IMR-90 (cell line): ENCODE measurements around the gene ZNF630. TPM values are rescaled to one million over a fixed set of nuclear protein-coding genes. Genes with fewer than 3 reads are reported as not detected.

Experiments used
- ATAC-seq: fragments of 200-7000 bp; cut with Tn5 transposase; 2 replicates; pipeline ENCODE4 v1.9.1; 2020; ENCODE audit warnings: low read depth, mild to moderate bottlenecking, moderate library complexity
- BruUV-seq: library from RNA; stranded (reverse); fragments of 400-500 nt; replicated peaks from 2 replicates; lab custom pipeline; 2021; lab: Mats Ljungman, UMichigan
- CTCF ChIA-PET: fragments of 300-600 bp; formaldehyde crosslinking; extraction: SDS; loops from one replicate; lab custom pipeline; 2021; ENCODE audit warnings: antibody characterized with exemption; lab: Yijun Ruan, JAX
- POLR2A ChIA-PET: fragments of 300-600 bp; sonication (Branson Sonifier 250); formaldehyde crosslinking; loops from one replicate; lab custom pipeline; 2022; ENCODE audit warnings: antibody characterized with exemption; ENCODE audit not compliant: unreplicated experiment; lab: Charles Lee
- DNase-seq: peaks from one replicate; pipeline ENCODE4 v3.0.0; 2013
- H2AFZ ChIP-seq: replicated peaks from 2 replicates; pipeline ENCODE3; 2013; ENCODE audit warnings: low read length, mild to moderate bottlenecking; ENCODE audit not compliant: poor library complexity
- H2AK5ac ChIP-seq: 2 replicates; pipeline ENCODE4 v1.6.1; 2013; ENCODE audit warnings: low read depth, low read length, inconsistent platforms
- H2AK9ac ChIP-seq: replicated peaks from 2 replicates; pipeline ENCODE3; 2013; ENCODE audit warnings: mild to moderate bottlenecking, low read depth, low read length, moderate library complexity; ENCODE audit not compliant: poor library complexity
- H2BK120ac ChIP-seq: 2 replicates; pipeline ENCODE4 v1.6.1; 2013; ENCODE audit warnings: low read depth, low read length, inconsistent platforms
- H2BK15ac ChIP-seq: 3 replicates; pipeline ENCODE4 v1.6.1; 2013; ENCODE audit warnings: low read depth, low read length, inconsistent platforms
- H2BK20ac ChIP-seq: 2 replicates; pipeline ENCODE4 v1.6.1; 2013; ENCODE audit warnings: low read depth, mild to moderate bottlenecking, inconsistent platforms, low read length, moderate library complexity
- H2BK5ac ChIP-seq: 2 replicates; pipeline ENCODE4 v1.6.1; 2013; ENCODE audit warnings: mild to moderate bottlenecking, low read depth, low read length, inconsistent platforms; ENCODE audit not compliant: poor library complexity, severe bottlenecking
- H3K14ac ChIP-seq: replicated peaks from 2 replicates; pipeline ENCODE4 v1.6.1; 2013; ENCODE audit warnings: low read depth, low read length, inconsistent platforms
- H3K18ac ChIP-seq: 2 replicates; pipeline ENCODE4 v1.6.1; 2013; ENCODE audit warnings: low read depth, low read length, control low read depth
- H3K23ac ChIP-seq: 2 replicates; pipeline ENCODE4 v1.6.1; 2013; ENCODE audit warnings: low read depth, low read length, inconsistent platforms
- H3K27ac ChIP-seq: 2 replicates; pipeline ENCODE4 v1.5.1; 2013; ENCODE audit warnings: mild to moderate bottlenecking, control low read depth, low read length; ENCODE audit not compliant: insufficient read depth
- H3K27me3 ChIP-seq: 2 replicates; pipeline ENCODE4 v1.6.1; 2013; ENCODE audit warnings: low read length; ENCODE audit not compliant: control insufficient read depth, insufficient read depth
- H3K36me3 ChIP-seq: 2 replicates; pipeline ENCODE4 v1.6.1; 2013; ENCODE audit warnings: low read length, mixed read lengths; ENCODE audit not compliant: control insufficient read depth, insufficient read depth
- H3K4ac ChIP-seq: 2 replicates; pipeline ENCODE4 v1.6.1; 2013; ENCODE audit warnings: low read depth, low read length, inconsistent platforms
- H3K4me1 ChIP-seq: 2 replicates; pipeline ENCODE4 v1.6.1; 2013; ENCODE audit warnings: low read length, mixed read lengths; ENCODE audit not compliant: control insufficient read depth, insufficient read depth
- H3K4me2 ChIP-seq: 2 replicates; pipeline ENCODE4 v1.6.1; 2013; ENCODE audit warnings: low read depth, mild to moderate bottlenecking, control low read depth, low read length, moderate library complexity
- H3K4me3 ChIP-seq: 2 replicates; pipeline ENCODE4 v1.5.1; 2013; ENCODE audit warnings: low read depth, mild to moderate bottlenecking, control low read depth, low read length, moderate library complexity; ENCODE audit not compliant: insufficient read depth
- H3K56ac ChIP-seq: 2 replicates; pipeline ENCODE4 v1.6.1; 2013; ENCODE audit warnings: low read length, inconsistent platforms; ENCODE audit not compliant: insufficient read depth; ENCODE audit errors: extremely low read depth
- H3K79me1 ChIP-seq, 2 experiments: 2 replicates each; pipeline ENCODE4 v1.6.1; 2013; ENCODE audit warnings: low read length in 2 of 2, inconsistent platforms in 1 of 2, low read depth in 1 of 2
- H3K9ac ChIP-seq: 2 replicates; pipeline ENCODE4 v1.6.1; 2013; ENCODE audit warnings: low read depth, low read length, control low read depth
- H3K9me1 ChIP-seq: 2 replicates; pipeline ENCODE4 v1.6.1; 2013; ENCODE audit warnings: low read length, inconsistent platforms; ENCODE audit not compliant: insufficient read depth
- H3K9me3 ChIP-seq: 2 replicates; pipeline ENCODE4 v1.6.1; 2013; ENCODE audit warnings: low read length; ENCODE audit not compliant: control insufficient read depth, insufficient read depth
- H4K20me1 ChIP-seq: 2 replicates; pipeline ENCODE4 v1.6.1; 2013; ENCODE audit warnings: low read length, inconsistent platforms; ENCODE audit not compliant: insufficient read depth
- H4K5ac ChIP-seq: 2 replicates; pipeline ENCODE4 v1.6.1; 2013; ENCODE audit warnings: mild to moderate bottlenecking, low read depth, low read length, control low read depth
- H4K8ac ChIP-seq, 2 experiments: 2 replicates each; pipeline ENCODE4 v1.6.1; 2013; ENCODE audit warnings: low read depth in 2 of 2, low read length in 2 of 2, control low read depth in 1 of 2, inconsistent platforms in 1 of 2
- H4K91ac ChIP-seq: 2 replicates; pipeline ENCODE4 v1.6.1; 2013; ENCODE audit warnings: low read depth, low read length, inconsistent platforms; ENCODE audit not compliant: insufficient read depth
- BHLHE40 ChIP-seq: fragments of 150-350 bp; IDR thresholded peaks from 2 replicates; pipeline ENCODE4 v1.6.1; 2016; ENCODE audit warnings: mild to moderate bottlenecking, low read depth, low read length
- CEBPB ChIP-seq: IDR thresholded peaks from 2 replicates; pipeline ENCODE4 v1.6.1; 2012; ENCODE audit warnings: low read depth, low read length, improper control_type of control experiment
- ELK1 ChIP-seq: fragments of 150-350 bp; IDR thresholded peaks from 2 replicates; pipeline ENCODE4 v1.6.1; 2016; ENCODE audit warnings: low read depth, mild to moderate bottlenecking, low read length, moderate library complexity, borderline replicate concordance
- MAFK ChIP-seq: IDR thresholded peaks from 2 replicates; pipeline ENCODE4 v1.6.1; 2012; ENCODE audit warnings: low read depth, low read length, improper control_type of control experiment
- MAZ ChIP-seq: IDR thresholded peaks from 2 replicates; pipeline ENCODE4 v1.6.1; 2012; ENCODE audit warnings: low read depth, mild to moderate bottlenecking, low read length, improper control_type of control experiment, moderate library complexity, borderline replicate concordance
- MXI1 ChIP-seq: IDR thresholded peaks from 2 replicates; pipeline ENCODE4 v1.6.1; 2012; ENCODE audit warnings: low read depth, mild to moderate bottlenecking, low read length, moderate library complexity, borderline replicate concordance
- NFE2L2 ChIP-seq: fragments of 150-350 bp; IDR thresholded peaks from 2 replicates; pipeline ENCODE4 v1.6.1; 2016; ENCODE audit warnings: low read depth, mild to moderate bottlenecking, low read length
- POLR2A ChIP-seq: IDR thresholded peaks from 2 replicates; pipeline ENCODE4 v1.6.1; 2012; ENCODE audit warnings: mild to moderate bottlenecking, low read depth, low read length
- RFX5 ChIP-seq: IDR thresholded peaks from 2 replicates; pipeline ENCODE4 v1.8.0; 2012; ENCODE audit warnings: low read depth, mild to moderate bottlenecking, low read length, moderate library complexity
- SMC3 ChIP-seq: fragments of 150-350 bp; IDR thresholded peaks from 2 replicates; pipeline ENCODE4 v1.6.1; 2016; ENCODE audit warnings: low read depth, mild to moderate bottlenecking, antibody characterized with exemption, low read length, moderate library complexity
- WGBS, 2 experiments: methylation state at CpG; one replicate each; pipeline versions ENCODE4 v1.1.5 to v1.1.7; 2013; ENCODE audit warnings: missing lambda C conversion rate in 2 of 2; ENCODE audit not compliant: insufficient read length in 1 of 2; ENCODE audit errors: extremely low coverage in 2 of 2; 5-methylcytosine and 5-hydroxymethylcytosine counted together
- dilution Hi-C: fragments of 300-500 bp; cut with HindIII; formaldehyde crosslinking; loops from one replicate; pipeline ENCODE4 v1.14.3; 2018; ENCODE audit warnings: low sequenced_read_pairs; ENCODE audit not compliant: unreplicated experiment
- in situ Hi-C: fragments of 300-500 bp; cut with MboI; formaldehyde crosslinking; loops from 3 replicates; pipeline ENCODE4 v1.14.3; 2019; ENCODE audit warnings: low sequenced_read_pairs, inconsistent platforms, mixed read lengths
- intact Hi-C: fragments of 100-400 bp; cut with micrococcal nuclease; formaldehyde crosslinking; loops from 2 replicates; pipeline ENCODE4 v1.10.0; 2022
- polyA plus RNA-seq, 3 experiments: library from polyadenylated mRNA; depleted of rRNA; stranded (reverse); fragments of >200 nt; gene quantifications; 2 replicates each; pipeline ENCODE4 v1.2.3, GENCODE V29; 2012; ENCODE audit warnings: low replicate concordance in 1 of 3
- total RNA-seq: library from RNA; depleted of rRNA; stranded (reverse); fragments of >200 nt; gene quantifications from 2 replicates; pipeline ENCODE4 v1.2.3, GENCODE V29; 2012
- TF ChIP-seq, protein P1 (sequence below): fragments of 150-350 bp; IDR thresholded peaks from 2 replicates; pipeline ENCODE4 v1.6.1; 2017; ENCODE audit warnings: mild to moderate bottlenecking, antibody characterized with exemption, low read length, low read depth

Gene ZNF630
- total and polyA plus RNA-seq, 2 of the 4 experiments (the other 2 are of a cell fraction) = 0.24 to 0.54 TPM

DNA sequence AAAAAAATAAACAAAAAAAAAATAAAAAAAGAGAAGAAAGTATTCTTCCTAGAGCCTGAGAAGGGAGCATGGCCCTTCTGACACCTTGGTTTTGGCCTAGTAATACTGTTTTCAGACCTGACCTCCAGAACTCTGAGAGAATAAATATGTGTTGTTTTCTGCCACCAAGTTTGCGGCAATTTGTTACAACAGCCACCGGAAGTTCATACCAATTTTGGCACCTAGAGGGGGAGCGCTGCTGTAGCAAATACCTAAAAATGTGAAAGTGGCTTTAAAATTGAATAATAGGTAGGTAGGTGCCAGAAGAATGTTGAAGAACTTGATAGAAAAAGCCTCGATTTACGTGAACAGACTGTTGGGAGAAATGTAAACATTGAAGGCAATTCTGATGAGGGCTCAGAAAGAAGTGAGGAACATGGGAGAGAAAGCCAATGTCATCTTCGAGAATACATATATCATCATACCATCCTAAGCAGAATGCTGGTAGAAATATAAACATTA, 31.5 kb upstream of the ZNF630 start:
- no peak overlapping the region for H3K4me3 ChIP-seq
- no peaks in the 10 kb centered on the region for H3K4me1 ChIP-seq
- H2BK5ac ChIP-seq = no peak overlapping the region
- no peak overlapping the region for H3K23ac ChIP-seq
- TF ChIP-seq MXI1 (no peak), RFX5 (no peak), BHLHE40 (no peak), MAZ (no peak), MAFK (no peak), ELK1 (no peak), NFE2L2 (no peak), CEBPB (no peak), SMC3 (no peak), POLR2A (no peak)
- TF ChIP-seq, protein P1, sequence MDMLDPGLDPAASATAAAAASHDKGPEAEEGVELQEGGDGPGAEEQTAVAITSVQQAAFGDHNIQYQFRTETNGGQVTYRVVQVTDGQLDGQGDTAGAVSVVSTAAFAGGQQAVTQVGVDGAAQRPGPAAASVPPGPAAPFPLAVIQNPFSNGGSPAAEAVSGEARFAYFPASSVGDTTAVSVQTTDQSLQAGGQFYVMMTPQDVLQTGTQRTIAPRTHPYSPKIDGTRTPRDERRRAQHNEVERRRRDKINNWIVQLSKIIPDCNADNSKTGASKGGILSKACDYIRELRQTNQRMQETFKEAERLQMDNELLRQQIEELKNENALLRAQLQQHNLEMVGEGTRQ = no peak
- no peak overlapping the region for H2AK5ac ChIP-seq
- no peaks in the 10 kb centered on the region for H4K20me1 ChIP-seq
- no peak overlapping the region for H2BK20ac ChIP-seq
- H3K36me3 ChIP-seq = no peaks in the 10 kb centered on the region
- no TSS peak for BruUV-seq
- no peak overlapping the region for H3K9ac ChIP-seq
- H3K4me2 ChIP-seq = no peak overlapping the region
- no peaks in the 10 kb centered on the region for H3K79me1 ChIP-seq
- no peak overlapping the region for H2AK9ac ChIP-seq
- no peak overlapping the region for H3K18ac ChIP-seq
- H3K27ac ChIP-seq = no peak overlapping the region
- no peak overlapping the region for H2AFZ ChIP-seq
- dilution Hi-C loops (no loop called here), intact Hi-C loops (no loop called here), in situ Hi-C loops (no loop called here)
- WGBS, 2 experiments = no CpG with 5 or more reads among the region's 6 CpGs
- H3K27me3 ChIP-seq = no peaks in the 10 kb centered on the region
- no peak overlapping the region for H2BK120ac ChIP-seq
- no peak overlapping the region for H3K56ac ChIP-seq
- no peak overlapping the region for H3K14ac ChIP-seq
- no peaks in the 10 kb centered on the region for H3K9me1 ChIP-seq
- H4K91ac ChIP-seq = no peak overlapping the region
- no peak for ATAC-seq
- POLR2A ChIA-PET = no interaction called here
- H3K9me3 ChIP-seq = peaks cover 3% of the 10 kb centered on the region; the same call in 1 of the 2 replicates
- H2BK15ac ChIP-seq = no peak overlapping the region
- no peak for DNase-seq
- no peak overlapping the region for H3K4ac ChIP-seq
- CTCF ChIA-PET = no interaction called here
- no peak overlapping the region for H4K8ac ChIP-seq
- no peak overlapping the region for H4K5ac ChIP-seq
